Vagina (tissue), 2 donors: ENCODE data around the gene CDH7. TPM values are rescaled to one million over a fixed set of nuclear protein-coding genes. Genes with fewer than 3 reads are reported as not detected.

Experiments used
- DNase-seq, 2 donors: peaks; one replicate each; pipeline ENCODE4 v3.0.0-alpha.2; 2017; ENCODE audit errors: extremely low spot score in 2 of 2
- H3K27ac ChIP-seq: fragments of 200-600 bp; sonication (generic); one replicate; pipeline ENCODE4 v1.5.1; 2019
- H3K27me3 ChIP-seq: fragments of 200-600 bp; sonication (generic); one replicate; pipeline ENCODE4 v1.5.1; 2019
- H3K36me3 ChIP-seq, 2 donors: fragments of 200-600 bp; sonication (generic); one replicate each; pipeline ENCODE4 v1.5.1; 2017 to 2019
- H3K4me1 ChIP-seq: fragments of 200-600 bp; sonication (generic); one replicate; pipeline ENCODE4 v1.5.1; 2019
- H3K4me3 ChIP-seq, 2 donors: fragments of 200-600 bp; sonication (generic); 1 replicate in 1 of 2; 2 replicates in 1 of 2; pipeline ENCODE4 v1.5.1; 2016 to 2019
- H3K9me3 ChIP-seq: fragments of 200-600 bp; sonication (generic); one replicate; pipeline ENCODE4 v1.5.1; 2019
- POLR2A ChIP-seq, 2 donors: fragments of 450-650 bp; IDR thresholded peaks; one replicate each; pipeline ENCODE4 v1.6.1; 2017; ENCODE audit warnings: antibody characterized with exemption in 2 of 2, mild to moderate bottlenecking in 2 of 2, moderate library complexity in 2 of 2
- POLR2AphosphoS5 ChIP-seq, 2 donors: sonication (generic); formaldehyde crosslinking; IDR thresholded peaks; one replicate each; pipeline ENCODE4 v1.9.0; 2017; ENCODE audit warnings: antibody characterized with exemption in 2 of 2, mild to moderate bottlenecking in 2 of 2, low read depth in 1 of 2; ENCODE audit not compliant: insufficient read depth in 1 of 2
- intact Hi-C: fragments of 100-400 bp; cut with DNase I; formaldehyde crosslinking; loops from one replicate; pipeline ENCODE4 v1.15.1; 2023
- total RNA-seq: library from RNA; depleted of rRNA; stranded (reverse); fragments of >200 nt; gene quantifications from one replicate; pipeline ENCODE4 v1.2.3, GENCODE V29; 2016
- TF ChIP-seq, protein P1 (sequence below), 3 experiments: fragments of 450-650 bp in 2 of 3; fragments of 200-600 bp in 1 of 3; sonication (generic) in 1 of 3; IDR thresholded peaks; one replicate each; pipeline ENCODE4 v1.5.1; 2017 to 2019; ENCODE audit warnings: antibody characterized with exemption in 3 of 3, mild to moderate bottlenecking in 2 of 3, moderate library complexity in 2 of 3

CDH7 gene
- total RNA-seq, 1 donor from 2014 or later = not detected

- Histone ChIP-seq H3K27ac (no peak overlapping the region), H3K27me3 (no peaks in the 10 kb centered on the region), H3K9me3 (no peaks in the 10 kb centered on the region), H3K4me1 (no peaks in the 10 kb centered on the region), H3K36me3 (no peaks in the 10 kb centered on the region), H3K4me3 (no peak overlapping the region)
- no peak for DNase-seq
- no peak for TF ChIP-seq POLR2AphosphoS5 (IDR thresholded peaks at IDR 0.05; ENCODE audit: insufficient read depth in 1 of 2, low read depth in 1 of 2)
- TF ChIP-seq, protein P1, sequence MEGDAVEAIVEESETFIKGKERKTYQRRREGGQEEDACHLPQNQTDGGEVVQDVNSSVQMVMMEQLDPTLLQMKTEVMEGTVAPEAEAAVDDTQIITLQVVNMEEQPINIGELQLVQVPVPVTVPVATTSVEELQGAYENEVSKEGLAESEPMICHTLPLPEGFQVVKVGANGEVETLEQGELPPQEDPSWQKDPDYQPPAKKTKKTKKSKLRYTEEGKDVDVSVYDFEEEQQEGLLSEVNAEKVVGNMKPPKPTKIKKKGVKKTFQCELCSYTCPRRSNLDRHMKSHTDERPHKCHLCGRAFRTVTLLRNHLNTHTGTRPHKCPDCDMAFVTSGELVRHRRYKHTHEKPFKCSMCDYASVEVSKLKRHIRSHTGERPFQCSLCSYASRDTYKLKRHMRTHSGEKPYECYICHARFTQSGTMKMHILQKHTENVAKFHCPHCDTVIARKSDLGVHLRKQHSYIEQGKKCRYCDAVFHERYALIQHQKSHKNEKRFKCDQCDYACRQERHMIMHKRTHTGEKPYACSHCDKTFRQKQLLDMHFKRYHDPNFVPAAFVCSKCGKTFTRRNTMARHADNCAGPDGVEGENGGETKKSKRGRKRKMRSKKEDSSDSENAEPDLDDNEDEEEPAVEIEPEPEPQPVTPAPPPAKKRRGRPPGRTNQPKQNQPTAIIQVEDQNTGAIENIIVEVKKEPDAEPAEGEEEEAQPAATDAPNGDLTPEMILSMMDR (IDR thresholded peaks at IDR 0.05) = no peak
- TF ChIP-seq POLR2A (IDR thresholded peaks at IDR 0.05) = no peak
- intact Hi-C loops = no loop called here
Observed at GRCh38 chr18:65791719-65792118, 40.9 kb downstream of the CDH7 start.

DNA sequence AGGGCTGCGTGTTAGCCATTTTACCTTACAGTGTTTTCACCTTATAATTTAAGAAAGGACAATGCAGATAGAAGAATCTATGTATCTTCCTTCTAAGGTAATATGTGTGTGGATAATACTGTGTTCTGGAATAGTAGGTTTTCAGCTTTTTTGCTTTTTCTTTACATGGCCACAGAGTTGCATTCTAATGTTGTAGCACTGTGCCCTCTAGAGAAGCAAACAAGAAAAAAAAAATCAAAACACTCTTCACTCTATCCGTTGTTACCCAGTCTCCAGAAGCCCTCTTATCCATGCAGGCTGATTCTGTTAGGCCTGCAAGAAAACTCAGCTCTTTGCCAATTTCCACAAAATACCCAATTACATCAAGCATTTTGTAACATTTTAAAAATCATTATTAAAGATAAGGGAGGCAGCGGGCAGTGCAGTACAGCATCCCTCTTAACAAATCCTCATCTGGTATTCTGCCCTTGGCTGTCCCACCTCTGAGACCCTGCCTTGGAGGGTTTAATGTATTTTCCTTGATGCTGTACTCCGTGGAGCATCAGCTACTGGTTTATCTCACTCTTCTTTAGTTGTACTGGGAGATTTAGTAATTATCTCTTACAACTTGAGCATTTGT is 41.8 kb downstream of the CDH7 start:
- Histone ChIP-seq H3K4me1 (no peaks in the 10 kb centered on the region), H3K27me3 (no peaks in the 10 kb centered on the region), H3K9me3 (no peaks in the 10 kb centered on the region), H3K27ac (no peak overlapping the region), H3K4me3 (no peak overlapping the region), H3K36me3 (no peaks in the 10 kb centered on the region)
- TF ChIP-seq POLR2AphosphoS5 (IDR thresholded peaks at IDR 0.05; ENCODE audit: insufficient read depth in 1 of 2, low read depth in 1 of 2) = no peak
- TF ChIP-seq POLR2A (IDR thresholded peaks at IDR 0.05) = no peak
- TF ChIP-seq, protein P1 (IDR thresholded peaks at IDR 0.05) = no peak
- DNase-seq = no peak
- intact Hi-C loops = no loop called here

DNA sequence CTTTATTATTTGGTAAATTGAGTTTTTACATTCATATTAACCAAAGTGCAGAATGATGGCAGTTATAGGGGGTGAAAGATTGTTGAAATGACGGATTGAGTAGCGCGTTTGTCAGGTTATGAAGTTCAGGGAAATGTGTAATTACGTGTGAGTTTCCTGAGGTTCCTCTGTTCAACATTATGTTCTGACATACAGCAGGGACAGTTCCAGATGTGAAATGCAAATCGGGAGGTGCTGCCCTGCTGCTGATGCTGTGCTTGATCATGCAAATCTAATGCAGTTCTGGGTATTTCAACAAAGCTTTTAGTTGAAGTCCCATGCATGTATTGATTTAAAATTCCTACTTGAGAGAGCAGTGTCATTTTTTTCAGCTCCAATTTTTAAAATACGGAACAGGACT is 57.9 kb downstream of the CDH7 start:
- H3K36me3 ChIP-seq = no peaks in the 10 kb centered on the region
- TF ChIP-seq, protein P1 (IDR thresholded peaks at IDR 0.05) = no peak
- TF ChIP-seq POLR2A (IDR thresholded peaks at IDR 0.05) (no peak), POLR2AphosphoS5 (IDR thresholded peaks at IDR 0.05; ENCODE audit: insufficient read depth in 1 of 2, low read depth in 1 of 2) (no peak)
- H3K27ac ChIP-seq = no peak overlapping the region
- intact Hi-C loops = no loop called here
- H3K9me3 ChIP-seq = no peaks in the 10 kb centered on the region
- no peak overlapping the region for H3K4me3 ChIP-seq
- DNase-seq = no peak
- no peaks in the 10 kb centered on the region for H3K27me3 ChIP-seq
- H3K4me1 ChIP-seq = no peaks in the 10 kb centered on the region

DNA sequence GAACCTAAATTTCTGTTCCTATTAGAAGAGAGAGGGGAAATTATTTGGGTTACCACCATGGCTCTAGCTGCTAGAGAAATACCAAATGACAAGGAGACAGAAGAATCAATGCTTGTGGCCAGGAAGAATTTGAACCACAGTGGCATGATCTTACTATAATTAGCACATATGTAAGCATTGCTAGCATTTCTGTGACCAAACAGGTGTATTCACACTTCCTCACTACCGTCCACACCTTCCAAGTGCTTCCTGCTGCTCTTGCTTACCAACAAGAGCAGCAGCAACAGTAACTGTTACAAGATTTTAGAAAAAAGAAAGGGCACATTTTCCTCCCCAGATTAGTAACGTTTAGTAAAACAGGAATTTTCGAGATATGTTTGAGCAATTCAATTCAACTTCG is 60.5 kb downstream of the CDH7 start:
- H3K27me3 ChIP-seq = no peaks in the 10 kb centered on the region
- no peaks in the 10 kb centered on the region for H3K4me1 ChIP-seq
- no peak overlapping the region for H3K4me3 ChIP-seq
- H3K9me3 ChIP-seq = no peaks in the 10 kb centered on the region
- no peak for TF ChIP-seq POLR2AphosphoS5 (IDR thresholded peaks at IDR 0.05; ENCODE audit: insufficient read depth in 1 of 2, low read depth in 1 of 2)
- TF ChIP-seq, protein P1 (IDR thresholded peaks at IDR 0.05) = no peak
- no peak for TF ChIP-seq POLR2A (IDR thresholded peaks at IDR 0.05)
- H3K27ac ChIP-seq = no peak overlapping the region
- no peaks in the 10 kb centered on the region for H3K36me3 ChIP-seq
- intact Hi-C loops = no loop called here
- no peak for DNase-seq

GRCh38 chr18:65815506-65815905 is 64.7 kb downstream of the CDH7 start:
- Histone ChIP-seq H3K36me3 (no peaks in the 10 kb centered on the region), H3K4me3 (no peak overlapping the region), H3K9me3 (no peaks in the 10 kb centered on the region), H3K4me1 (no peaks in the 10 kb centered on the region), H3K27ac (no peak overlapping the region), H3K27me3 (no peaks in the 10 kb centered on the region)
- intact Hi-C loops = no loop called here
- no peak for DNase-seq
- no peak for TF ChIP-seq POLR2A (IDR thresholded peaks at IDR 0.05)
- TF ChIP-seq, protein P1 (IDR thresholded peaks at IDR 0.05) = no peak
- no peak for TF ChIP-seq POLR2AphosphoS5 (IDR thresholded peaks at IDR 0.05; ENCODE audit: insufficient read depth in 1 of 2, low read depth in 1 of 2)
